ENCODE results near the gene SCN5A.
A peak's percentile ranks its signal among the peaks of the same experiment; 100 is the strongest.

SCN5A gene

DNA sequence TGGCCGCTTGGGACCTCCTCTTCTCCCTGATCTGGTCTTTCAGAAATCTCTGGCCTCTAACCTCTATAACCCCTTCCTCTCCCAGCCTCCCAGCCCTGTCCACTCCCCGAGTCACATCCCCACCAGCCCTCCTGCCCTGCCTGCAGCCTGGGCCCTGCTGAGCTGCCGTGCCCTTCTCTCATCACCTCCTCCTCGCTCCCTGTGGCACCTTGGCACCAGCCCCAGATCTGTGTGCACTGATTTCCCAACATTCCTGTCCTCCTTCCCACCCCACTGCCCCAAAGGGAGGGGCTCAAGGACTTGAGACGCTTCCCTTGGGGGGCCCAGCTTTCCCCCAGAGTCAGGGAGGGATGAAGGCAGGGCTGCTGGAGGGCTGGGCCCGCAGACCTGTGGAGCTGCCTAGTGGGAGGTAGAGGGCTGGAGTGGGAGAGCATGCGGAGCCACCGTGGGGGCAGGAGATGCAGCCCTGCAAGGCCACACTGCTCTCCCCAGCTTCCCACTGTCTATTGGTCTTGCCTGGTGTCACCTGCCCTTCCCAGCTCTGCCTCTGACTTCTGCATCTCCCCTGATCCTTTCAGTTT, 110.6 kb downstream of the SCN5A start:
- DNase-seq (ENCODE audit: low read depth), result no peak

DNA sequence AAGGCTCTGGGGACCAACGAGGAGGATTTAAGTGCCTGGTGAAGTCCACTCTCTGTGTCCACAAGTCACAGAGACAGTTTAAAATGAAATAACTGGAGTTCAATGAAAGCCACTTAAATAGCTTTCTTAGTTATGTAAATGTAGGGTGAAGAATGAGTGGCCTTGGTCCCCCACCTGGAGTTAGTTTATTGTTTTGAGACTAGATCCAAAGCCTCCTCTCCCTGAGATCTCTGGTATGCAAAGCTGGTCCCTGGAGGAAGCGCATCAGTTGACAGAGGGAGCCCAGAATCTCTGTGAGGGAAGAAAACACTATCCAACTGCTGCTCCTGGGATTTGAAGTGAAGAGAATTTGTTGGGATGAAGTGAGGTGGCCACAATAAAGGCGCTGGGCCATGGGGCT, 112.8 kb downstream of the SCN5A start:
- DNase-seq (ENCODE audit: low read depth), result no peak

DNA sequence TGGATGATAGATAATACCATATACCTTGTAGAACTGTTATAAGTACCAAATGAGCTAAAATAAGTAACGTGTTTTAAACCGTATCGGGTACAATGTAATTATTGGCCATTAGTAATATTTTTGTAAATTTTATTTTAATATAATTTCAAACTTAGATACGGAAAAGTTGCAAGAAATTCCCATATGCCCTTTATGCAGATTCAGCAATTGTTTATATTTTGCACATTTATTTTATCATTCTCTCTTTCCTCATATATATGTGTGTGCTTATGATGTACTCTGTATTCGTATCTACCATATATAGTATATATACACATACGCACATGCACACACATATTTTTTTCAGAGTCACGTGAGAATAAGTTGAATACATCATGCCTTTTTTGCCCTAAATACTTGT, 114.9 kb downstream of the SCN5A start:
- DNase-seq (ENCODE audit: low read depth), result no peak

DNA sequence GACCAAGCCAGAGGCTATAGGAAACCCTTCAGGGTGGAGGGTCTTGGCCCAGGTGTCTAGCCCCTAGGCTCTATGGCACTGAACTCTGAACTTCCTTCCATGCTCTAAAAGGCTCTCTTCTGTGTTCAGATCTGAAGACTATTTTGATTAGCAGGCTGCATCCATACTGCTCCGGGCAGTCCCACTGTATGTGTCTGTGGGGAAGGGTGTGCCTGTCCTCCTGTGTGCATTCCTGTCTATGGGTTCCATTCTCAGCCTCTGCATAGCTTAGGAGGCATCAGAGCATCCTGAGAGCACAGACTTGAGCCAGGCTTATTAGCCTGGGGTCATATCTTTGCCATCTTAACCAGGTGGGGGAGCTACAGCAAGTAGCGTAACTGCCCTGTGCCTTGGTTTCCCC, 115.3 kb downstream of the SCN5A start:
- no peak for DNase-seq (ENCODE audit: low read depth)

DNA sequence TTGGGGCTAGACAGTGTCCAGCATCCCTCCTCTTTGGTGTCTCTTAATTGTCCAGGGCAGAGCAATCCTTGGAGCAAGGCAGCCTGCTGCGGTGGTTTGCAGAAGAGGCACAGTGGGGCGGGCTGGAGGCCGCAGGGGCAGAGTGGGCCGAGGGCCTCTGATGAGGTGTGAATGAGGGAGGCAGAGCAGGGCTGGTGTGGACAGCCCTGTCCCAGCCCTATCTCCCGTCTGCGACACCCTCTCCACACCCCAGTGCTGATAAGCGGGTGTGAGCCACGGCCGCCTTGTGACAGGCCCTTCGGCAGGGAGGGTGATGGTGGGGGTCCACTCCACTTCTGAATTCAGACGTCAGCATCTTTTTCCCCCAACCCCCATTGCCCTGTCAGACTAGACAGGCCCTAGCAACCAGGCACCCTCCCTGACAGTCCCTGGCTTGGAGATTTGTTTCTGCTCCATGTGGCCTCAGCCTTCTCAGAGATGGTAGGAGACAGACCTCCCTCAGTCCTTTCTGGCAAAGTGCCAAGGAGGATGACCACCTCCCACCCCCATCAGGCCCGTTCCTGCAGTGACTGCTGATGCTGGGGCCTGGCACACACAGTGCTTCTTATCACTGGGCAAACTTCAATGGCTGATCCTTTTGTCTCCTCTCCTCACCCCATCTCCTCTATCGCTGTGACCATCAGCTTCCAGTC, 116.1 kb downstream of the SCN5A start:
- no peak for DNase-seq (ENCODE audit: low read depth)

DNA sequence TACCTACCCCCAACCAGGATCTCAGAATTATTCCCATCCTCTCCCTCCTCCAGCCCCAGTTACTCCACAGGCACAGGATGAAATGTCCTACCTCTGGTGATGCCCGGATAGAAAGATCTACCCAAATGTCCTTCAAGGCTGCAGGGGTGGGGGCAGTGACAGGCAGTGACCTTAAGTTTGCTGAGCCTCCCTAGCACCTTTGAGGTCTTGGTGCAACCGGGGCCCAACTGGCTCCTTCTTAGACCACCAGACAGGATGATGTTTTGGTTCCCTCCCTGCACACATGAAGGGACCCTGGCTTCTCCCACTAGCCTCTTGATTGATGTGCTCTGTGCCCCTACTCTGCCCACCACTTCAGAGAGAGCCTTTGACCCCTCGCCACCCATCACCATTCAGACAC, 117.0 kb downstream of the SCN5A start:
- no peak for DNase-seq (ENCODE audit: low read depth)

DNA sequence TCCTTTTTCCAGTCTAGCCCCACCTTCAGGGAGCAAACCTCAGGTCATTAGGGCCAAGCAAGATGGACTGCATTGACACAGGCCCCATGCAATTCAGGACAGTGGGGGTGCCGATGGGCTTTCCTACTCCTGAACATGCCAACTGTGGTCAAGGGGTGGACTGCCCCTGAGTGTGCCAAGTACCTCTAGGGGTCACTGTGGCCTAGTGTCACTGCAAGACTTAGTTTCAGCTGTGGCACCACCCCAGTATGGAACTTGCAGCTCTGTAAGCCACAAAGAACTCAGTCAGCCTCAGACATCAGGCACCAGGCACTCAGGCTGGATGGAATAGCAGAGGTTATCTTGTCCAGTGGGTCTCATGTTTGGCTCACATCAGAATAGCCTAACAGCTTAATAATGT, 121.0 kb downstream of the SCN5A start:
- DNase-seq (ENCODE audit: low read depth), result no peak

DNA sequence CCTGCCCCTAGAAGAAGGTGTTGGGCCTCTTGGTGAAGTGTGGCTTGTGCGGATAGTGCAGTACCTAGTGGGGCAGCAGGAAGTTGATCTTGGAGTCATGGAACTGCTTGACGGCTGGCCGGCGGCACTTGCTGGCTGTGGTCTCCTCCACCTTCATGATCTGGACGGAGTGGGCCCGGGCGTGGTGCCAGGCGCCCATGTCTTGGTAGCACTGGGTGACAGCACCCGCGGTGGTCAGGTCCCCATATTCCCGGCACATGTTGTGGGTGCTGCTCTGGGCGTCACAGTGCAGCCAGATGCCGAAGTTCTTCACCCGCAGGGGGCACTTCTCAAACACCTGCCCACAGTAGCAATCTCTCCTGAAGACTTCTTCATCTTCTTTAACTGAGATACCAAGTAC, 122.7 kb downstream of the SCN5A start:
- no peak for DNase-seq (ENCODE audit: low read depth)

DNA sequence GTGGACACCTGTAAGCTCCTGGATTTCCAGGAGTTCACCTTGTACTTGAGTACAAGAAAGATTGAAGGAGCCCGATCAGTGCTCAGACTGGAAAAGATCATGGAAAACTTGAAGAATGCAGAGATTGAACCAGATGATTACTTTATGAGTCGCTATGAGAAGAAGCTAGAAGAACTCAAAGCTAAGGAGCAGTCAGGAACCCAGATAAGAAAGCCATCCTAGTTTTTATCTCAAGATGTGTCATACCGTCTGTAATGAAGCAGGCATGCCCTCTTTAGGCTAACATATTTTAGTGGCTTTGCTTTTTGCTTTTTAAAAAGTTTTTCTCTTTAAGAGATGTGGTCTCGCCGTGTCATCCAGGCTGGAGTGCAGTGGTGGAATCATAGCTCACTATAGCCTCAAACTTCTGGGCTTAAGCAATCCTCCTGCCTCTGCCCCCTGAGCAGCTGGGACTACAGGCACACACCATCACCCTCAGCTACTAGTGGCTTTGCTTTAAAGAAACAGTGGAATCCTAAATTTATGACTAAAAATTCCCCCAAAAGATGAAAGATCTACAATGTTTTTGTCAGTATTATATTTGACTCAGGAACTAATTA, 125.2 kb downstream of the SCN5A start:
- no peak for DNase-seq (ENCODE audit: low read depth)

DNA sequence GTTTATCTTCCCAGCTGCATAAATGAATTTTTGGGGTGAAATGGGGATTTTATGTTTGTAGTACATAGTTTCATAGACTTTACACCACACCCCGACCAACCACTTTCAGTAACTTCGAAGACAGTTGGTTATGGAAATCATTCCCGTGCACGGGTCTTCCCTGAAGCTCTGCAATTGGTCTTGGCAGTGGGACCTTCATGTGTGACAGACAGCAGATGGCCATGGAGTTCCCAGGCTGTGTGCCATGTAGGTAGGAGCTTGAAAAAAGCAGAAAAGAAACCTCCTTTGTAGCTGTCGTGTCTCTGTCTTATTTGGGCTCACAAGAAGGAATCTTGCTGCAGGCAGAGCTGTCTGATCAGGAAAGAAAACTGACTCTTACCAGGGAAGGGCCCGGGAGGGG, 127.5 kb downstream of the SCN5A start:
- DNase-seq (ENCODE audit: low read depth), result no peak

DNA sequence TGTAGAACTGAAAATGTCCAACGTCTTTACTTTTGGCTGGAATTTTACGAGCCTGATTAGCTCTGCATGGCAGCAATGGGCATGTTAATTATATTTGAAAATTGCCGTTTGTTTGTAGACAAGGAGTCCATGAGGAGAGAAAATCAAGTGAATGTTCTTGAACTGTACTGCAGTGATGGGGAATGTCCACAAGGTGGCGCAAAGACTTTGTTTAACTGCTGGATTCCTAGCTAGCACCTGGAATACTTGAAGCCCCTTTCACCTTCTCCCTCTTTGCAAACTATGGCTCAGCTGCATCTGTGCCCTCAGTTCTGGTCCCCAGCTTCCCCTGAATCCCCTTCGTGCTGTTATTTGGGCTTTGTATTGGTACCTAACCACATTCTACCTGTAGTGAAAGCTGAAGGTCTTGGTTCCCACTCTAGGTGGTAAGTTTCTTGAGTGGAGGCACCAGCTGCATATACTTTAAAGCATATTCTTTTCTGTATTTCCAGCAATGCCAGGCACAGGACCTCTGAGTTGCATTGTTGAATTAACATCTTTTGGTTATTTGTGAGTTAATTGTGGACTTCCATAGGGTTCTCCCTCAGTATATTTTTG, 128.0 kb downstream of the SCN5A start:
- peak; percentile 16 for DNase-seq (ENCODE audit: low read depth)

DNA sequence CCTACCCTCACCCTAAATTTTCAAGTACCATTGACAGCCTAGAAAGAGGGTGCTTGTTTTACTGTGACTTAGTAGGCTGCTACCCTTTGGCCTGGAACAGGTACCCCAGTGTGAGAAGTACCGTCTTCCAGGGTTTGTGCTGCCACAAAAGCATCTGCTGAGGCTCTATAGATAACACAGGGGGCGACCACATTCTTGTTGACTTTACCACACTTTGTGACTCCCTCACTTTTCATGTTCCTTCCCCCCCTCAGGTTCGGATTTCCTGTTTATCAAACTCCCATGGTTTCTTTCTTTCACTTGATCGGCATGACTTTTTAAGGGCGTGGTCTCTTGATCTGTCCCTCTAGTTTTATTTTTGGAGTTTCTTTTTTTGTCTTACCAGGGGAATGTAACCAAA, 129.8 kb downstream of the SCN5A start:
- peak; percentile 12 for DNase-seq (ENCODE audit: low read depth)

DNA sequence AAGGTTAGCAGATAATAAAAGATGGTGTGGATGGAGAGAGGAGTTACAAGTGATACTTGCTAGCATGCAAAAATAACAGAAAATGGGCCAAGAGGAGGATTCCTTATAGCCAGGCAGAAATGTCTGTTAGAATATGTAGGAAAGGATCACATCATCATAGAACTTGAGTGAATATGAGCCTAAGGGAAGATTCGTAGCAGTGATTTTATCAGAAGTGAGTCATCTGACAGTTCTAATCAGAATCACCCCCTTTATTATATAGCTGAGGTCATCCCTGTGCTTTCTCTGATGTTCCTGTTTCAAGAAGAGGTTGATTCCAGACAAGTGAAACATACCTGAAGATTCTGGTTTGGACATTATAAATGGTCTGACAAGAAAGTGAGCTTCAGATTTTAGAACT, 130.5 kb downstream of the SCN5A start:
- DNase-seq (ENCODE audit: low read depth), result no peak

DNA sequence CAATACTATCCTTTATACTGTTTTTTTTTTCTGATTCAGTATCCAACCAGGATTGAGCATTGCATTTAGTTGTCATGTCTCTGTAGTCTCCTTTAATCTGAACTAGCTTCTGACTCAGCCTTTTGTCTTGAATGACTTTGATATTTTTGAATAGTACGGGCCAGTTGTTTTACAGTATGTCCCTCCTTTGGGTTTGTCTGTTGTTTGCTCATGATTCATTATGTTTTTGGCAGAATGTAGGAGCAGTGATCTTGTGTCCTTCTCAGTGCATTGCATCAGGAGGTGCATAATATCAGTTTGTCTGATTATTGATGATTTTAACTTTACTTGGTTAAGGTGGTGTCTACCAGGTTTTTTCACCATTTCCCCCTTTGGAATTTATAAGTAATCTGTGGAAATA, 132.8 kb downstream of the SCN5A start:
- DNase-seq (ENCODE audit: low read depth), result no peak

DNA sequence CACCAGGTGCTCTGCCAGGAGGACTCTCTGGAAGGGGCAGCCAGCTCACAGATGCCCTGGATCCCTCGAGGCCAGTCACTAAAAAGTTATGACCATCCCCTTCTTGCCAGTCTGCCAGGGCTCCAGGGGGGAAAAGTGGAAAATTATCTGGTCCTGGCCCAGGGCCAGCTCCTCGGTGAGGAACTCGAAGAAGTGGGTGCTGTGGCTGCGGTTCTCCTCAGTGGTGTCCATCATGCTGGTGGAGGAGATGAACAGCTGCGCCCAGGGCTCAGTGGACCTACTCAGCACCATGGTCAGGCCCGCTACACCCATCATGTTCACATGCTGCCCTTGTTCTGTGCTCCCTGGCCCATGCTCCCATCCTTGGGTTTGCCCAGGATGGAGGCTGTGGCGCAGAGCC, 134.1 kb downstream of the SCN5A start:
- DNase-seq (ENCODE audit: low read depth), result no peak

DNA sequence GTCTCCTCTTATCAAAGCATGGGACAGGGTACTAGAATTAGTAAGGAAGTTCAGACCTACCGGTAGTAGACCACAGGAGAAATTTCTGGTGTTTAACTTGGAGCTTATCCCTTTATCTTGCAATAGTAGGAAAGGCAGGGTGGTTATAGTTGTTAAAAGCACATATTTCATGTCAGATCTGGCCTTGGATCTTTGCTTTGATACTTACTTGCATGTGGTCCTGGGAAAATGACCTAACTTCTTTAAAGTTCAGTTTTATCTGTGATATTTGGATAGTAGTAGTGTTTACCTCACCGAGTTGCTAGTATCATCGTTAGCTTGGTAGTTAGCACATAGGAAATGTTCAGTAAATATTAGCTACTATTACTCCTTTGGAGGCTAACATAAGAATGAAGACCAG, 137.9 kb downstream of the SCN5A start:
- no peak for DNase-seq (ENCODE audit: low read depth)

DNA sequence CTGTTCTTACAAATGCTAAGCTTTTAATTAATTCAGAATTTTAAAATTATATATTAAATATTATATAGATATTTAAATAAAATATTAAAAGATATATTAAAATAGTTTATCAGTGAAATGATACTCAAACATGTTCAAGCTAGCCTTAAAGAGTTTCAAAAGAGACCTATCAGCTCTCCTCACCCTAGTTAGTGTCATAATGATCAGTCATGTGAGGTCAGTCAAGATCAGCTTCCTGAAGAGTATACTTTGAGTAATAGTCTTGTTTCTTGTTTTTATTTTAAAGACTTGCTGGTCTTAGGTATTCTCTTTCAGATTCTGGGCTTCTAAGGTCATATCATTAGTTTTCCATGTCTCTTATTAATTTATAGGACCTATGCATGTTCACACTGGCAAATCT, 138.9 kb downstream of the SCN5A start:
- DNase-seq (ENCODE audit: low read depth), result no peak

DNA sequence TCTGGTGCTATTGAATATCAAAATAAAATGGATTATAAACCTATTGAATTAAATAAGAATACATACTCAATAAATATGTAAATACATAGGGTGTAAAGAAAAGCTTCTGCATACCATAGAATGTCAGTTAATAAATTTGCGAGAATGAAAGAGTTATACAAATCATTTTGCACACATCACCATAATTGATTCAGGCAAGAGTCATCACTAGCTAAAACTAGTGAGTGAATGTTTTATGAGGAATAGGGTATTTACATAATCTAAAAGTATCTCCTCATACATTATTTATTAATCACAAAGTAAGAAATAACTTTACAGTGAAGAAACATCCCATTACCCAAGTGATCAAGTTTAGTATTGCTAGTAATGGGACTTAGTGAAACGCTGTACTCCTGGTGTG, 139.8 kb downstream of the SCN5A start:
- no peak for DNase-seq (ENCODE audit: low read depth)

DNA sequence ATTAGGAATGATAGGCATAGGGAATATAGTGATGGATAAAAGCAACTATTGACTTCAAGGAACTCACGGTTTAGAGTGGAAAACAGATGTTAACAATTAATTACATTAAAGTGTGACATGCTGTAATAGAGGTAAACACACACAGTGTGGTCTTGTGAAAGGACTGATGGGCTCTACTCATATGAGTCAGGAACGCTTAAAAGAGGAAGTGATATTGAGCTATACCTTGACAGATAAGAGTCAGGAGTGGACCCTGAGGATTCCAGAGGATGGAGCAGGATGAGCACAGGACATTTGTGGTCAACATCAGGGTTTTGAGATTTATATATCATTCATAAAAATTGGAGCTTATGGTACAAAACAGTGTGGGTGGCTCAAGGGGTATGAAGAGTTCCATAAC, 142.4 kb downstream of the SCN5A start:
- no peak for DNase-seq (ENCODE audit: low read depth)

DNA sequence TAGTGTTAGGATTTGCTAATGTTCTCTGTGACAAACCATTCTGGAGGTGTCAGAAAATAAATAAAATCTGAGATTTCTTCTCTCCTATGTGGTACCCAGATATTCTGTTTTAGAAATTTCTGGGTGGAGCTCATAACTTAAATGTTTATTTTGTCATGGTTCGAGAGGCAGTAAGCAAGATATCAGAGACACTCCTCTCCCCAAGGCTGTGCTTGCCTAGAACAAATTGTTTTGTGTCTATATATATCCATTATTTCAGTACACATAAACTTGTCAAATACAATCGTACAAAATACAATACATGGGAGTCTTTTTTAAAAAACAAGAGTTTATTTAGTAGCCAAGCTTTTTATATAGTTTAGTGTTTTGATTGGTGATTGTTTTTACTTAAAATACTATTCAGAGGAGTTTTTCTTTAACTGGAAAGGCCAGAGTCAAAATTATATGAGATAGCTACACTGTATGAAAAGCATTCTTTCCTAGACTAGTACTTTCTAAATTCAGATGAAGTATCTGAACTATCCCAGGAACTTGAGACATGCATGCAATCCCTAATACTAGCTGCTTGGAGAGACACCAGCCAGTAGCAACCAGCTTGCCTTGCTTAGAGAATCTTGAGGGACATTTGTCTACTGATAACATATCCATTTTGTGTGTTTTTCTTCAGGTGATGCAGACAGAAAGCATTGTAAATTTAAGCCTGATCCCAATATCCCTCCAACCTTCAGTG, 148.6 kb downstream of the SCN5A start:
- DNase-seq (ENCODE audit: low read depth), result no peak
